ENCODE data around the gene M6PR.

Gene M6PR

DNA sequence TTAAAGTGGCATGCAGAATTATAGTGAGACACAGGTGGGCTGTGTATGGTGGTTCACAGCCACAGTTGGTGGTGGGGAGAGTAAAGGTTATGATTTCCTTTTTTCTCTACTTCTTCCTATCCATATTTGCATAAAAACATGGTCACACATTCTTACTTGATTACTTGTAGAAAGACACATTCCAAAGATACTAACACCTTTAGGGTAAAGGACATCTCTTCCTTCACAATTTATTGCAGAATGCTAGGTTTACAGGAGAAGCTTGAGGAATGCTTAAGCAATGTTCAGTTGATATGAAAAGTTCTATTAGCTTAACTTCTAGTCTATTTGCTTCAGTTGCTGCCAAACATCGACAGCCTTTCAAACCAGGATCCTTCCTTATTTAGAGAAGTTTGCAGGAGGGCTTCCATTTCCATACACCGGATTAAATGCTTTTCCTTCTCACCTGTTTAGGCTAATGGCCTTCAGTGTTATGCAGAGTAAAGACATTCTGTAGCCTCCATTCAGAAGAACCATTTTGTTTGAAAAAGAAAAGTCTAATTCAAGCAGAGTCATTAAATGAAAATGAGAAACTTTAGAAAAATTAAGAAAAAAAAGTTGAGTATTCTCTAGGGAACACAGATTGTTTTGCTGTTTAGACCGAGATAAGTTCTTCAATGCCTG lies 37.7 kb downstream of the M6PR start:
- no peak for DNase-seq

DNA sequence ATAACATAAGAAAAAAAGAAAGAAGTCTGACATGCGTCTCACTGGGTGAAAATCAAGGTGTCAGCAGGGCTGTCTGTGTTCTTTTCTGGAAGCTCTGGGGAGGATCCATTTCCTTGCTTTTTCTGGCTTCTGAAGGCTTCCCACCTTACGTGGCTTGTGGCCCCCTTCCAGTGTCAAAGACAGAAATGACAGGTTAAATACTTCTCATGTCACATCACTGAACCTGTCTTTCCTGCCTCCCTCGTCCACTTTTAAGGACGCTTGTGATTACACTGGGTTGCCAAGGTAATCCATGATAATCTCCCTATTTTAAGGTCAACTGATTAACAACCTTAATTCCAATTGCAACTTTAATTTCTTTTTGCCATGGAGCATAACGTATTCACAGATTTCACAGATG lies 39.7 kb downstream of the M6PR start:
- DNase-seq: no peak

GRCh38 chr12:8907513-8907912 lies 41.9 kb downstream of the M6PR start:
- DNase-seq: no peak

- DNase-seq: peak; percentile 2
Observed at GRCh38 chr12:8906266-8907180, 42.9 kb downstream of the M6PR start.

DNA sequence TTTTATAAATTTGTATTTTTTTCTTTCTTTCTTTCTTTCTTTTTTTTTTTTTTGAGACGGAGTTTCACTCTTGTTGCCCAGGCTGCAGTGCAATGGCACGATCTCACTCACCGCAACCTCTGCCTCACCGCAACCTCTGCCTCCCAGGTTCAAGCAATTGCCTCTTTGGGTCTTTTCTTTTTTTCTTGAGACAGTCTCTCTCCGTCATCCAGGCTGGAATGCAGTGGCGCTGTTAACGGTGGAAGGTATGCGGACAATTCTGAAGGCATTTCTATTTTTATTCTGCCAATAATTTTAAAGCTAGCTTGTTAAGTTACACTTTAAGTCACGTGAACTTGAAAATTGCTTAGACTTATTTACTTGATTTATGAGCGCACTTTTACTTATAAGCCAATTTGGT lies 43.9 kb downstream of the M6PR start:
- no peak for DNase-seq

- no peak for DNase-seq
Observed at GRCh38 chr12:8904665-8905064, 44.8 kb downstream of the M6PR start.

DNA sequence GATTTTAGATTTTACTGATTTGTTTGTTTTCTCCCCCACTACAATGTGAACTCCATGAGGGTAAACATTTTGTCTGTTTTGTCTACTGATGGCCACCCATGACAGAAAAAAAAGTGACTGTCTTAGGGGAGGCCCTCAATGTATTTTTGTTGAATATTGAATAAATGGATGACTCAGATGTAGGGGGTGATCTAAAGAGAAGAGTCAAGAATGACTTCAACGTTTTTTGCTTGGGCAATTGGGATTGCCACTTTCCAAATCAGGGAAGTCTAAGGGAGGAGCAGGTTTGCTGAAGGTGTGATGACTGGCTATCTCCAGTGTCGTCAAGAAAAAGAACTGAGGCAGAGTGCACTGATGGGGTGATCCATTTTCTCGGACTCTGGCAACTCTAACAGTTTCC lies 45.8 kb downstream of the M6PR start:
- no peak for DNase-seq

DNA sequence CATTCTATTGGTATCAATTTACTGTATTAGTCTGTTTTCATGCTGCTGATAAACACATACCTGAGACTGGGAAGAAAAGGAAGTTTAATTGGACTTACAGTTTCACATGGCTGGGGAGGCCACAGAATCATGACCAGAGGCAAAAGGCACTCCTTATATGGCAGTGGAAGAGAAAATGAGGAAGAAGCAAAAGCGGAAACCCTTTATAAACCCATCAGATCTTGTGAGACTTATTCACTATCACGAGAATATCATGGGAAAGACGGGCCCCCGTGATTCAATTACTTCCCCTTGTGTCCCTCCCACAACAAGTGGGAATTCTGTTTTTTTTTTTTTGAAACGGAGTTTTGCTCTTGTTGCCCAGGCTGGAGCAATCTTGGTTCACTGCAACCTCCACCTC lies 46.7 kb downstream of the M6PR start:
- peak; percentile 32 for DNase-seq

DNA sequence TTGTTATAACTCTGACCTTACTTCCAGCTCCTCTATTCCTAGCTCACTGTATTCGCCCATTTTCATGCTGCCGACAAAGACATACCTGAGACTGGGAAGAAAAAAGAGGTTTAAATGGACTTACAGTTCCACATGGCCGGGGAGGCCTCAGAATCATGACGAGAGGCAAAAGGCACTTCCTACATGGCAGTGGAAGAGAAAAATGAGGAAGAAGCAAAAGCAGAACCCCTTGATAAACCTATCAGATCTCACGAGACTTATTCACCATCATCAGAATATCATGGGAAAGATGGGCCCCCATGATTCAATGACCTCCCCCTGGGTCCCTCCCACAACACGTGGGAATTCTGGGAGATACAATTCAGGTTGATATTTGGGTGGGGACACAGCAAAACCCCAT lies 49.6 kb downstream of the M6PR start:
- peak; percentile 38 for DNase-seq

- DNase-seq: no peak
Observed at GRCh38 chr12:8897081-8897480, 52.4 kb downstream of the M6PR start.

DNA sequence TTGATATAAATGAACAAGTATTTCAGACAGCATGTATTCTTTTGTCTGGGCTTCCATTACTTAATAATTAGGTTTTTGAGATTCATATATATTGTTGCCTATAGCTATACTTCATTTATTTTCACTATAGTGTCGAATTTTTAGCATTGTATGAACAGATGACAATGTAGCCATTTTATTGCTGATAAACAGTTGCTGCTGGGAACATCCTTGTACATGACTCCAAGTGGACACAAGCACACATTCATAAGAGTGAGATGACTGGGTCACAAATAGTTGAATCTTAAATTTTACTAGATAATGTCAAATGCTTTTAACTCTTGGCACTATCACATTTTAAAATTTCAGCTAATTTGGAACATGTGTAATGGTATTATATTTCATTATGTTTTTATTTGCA lies 54.5 kb downstream of the M6PR start:
- no peak for DNase-seq

- DNase-seq: no peak
Observed at GRCh38 chr12:8894378-8894777, 55.1 kb downstream of the M6PR start.

DNA sequence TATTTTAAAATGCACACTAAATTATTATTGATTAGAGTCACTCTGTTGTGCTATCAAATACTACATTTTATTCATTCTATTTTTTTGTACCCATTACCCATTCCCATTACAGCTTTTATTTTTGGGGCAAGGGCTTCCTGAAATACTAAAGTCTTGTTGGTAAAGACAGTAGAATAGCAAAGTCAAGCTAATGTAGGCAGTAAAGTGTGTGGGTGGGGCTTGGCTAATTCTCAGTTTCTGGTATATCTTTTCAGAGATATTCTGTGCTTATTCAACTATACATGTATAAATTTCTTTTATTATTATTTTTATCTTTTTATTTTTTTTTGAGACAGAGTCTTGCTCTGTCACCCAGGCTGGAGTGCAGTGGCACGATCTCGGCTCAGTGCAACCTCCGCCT lies 57.5 kb downstream of the M6PR start:
- no peak for DNase-seq
